Type B pancreatic cell (in vitro differentiated cells): ENCODE measurements around the gene MAFB. TPM values are rescaled to one million over a fixed set of nuclear protein-coding genes. Genes with fewer than 3 reads are reported as not detected.

ENCODE experiments used
- DNase-seq: peaks from one replicate; pipeline ENCODE4 v3.0.0; 2021; ENCODE audit warnings: mixed read lengths; ENCODE audit not compliant: unreplicated experiment; ENCODE audit errors: extremely low spot score
- H3K27ac Mint-ChIP-seq: 2 replicates; pipeline ENCODE4 v1.8.0; 2021; ENCODE audit warnings: mild to moderate bottlenecking, mixed read lengths
- H3K27me3 Mint-ChIP-seq: 2 replicates; pipeline ENCODE4 v1.8.0; 2021; ENCODE audit warnings: mixed read lengths
- H3K36me3 Mint-ChIP-seq: 2 replicates; pipeline ENCODE4 v1.8.0; 2021; ENCODE audit warnings: mixed read lengths
- H3K4me1 Mint-ChIP-seq: one replicate; pipeline ENCODE4 v1.8.0; 2021; ENCODE audit warnings: mixed read lengths; ENCODE audit not compliant: unreplicated experiment
- H3K4me3 Mint-ChIP-seq: 2 replicates; pipeline ENCODE4 v1.8.0; 2021; ENCODE audit warnings: mild to moderate bottlenecking, mixed read lengths
- H3K9me3 Mint-ChIP-seq: 2 replicates; pipeline ENCODE4 v1.8.0; 2021; ENCODE audit warnings: mixed read lengths
- total RNA-seq: library from RNA; stranded (reverse); gene quantifications from 2 replicates; pipeline ENCODE4 v1.2.1, GENCODE V29; 2021; ENCODE audit warnings: low replicate concordance
- TF ChIP-seq, protein P1 (sequence below): fragments of 200-600 bp; sonication (generic); conservative IDR thresholded peaks from 2 replicates; pipeline ENCODE4 v1.5.0; 2021; ENCODE audit warnings: antibody characterized with exemption, mild to moderate bottlenecking

The MAFB gene
- total RNA-seq, 1 donor from 2014 or later = 114 TPM

DNA sequence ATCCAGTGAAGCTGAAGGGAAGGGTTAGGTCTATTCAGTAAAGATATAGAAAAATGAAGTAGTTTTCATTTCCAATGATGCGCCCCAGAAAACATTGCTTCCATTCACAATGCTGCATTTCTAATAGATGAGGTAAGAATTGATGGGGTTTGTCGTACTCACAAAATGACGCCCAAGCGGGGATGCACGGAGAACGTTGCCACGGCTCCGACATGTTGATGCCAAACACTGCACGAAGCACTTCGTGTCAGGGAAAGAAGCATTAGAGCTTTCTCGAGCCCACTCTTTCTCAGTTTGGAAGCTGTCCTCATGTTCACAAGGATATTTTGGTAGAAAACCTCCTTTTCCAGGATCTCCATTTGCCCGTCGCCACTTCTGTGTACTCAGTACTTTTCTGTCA lies 21.6 kb upstream of the MAFB start:
- DNase-seq = no peak
- peaks cover 12% of the 10 kb centered on the region for H3K4me1 Mint-ChIP-seq
- H3K27me3 Mint-ChIP-seq = peaks cover 55% of the 10 kb centered on the region
- no peak overlapping the region for H3K27ac Mint-ChIP-seq
- TF ChIP-seq, protein P1, sequence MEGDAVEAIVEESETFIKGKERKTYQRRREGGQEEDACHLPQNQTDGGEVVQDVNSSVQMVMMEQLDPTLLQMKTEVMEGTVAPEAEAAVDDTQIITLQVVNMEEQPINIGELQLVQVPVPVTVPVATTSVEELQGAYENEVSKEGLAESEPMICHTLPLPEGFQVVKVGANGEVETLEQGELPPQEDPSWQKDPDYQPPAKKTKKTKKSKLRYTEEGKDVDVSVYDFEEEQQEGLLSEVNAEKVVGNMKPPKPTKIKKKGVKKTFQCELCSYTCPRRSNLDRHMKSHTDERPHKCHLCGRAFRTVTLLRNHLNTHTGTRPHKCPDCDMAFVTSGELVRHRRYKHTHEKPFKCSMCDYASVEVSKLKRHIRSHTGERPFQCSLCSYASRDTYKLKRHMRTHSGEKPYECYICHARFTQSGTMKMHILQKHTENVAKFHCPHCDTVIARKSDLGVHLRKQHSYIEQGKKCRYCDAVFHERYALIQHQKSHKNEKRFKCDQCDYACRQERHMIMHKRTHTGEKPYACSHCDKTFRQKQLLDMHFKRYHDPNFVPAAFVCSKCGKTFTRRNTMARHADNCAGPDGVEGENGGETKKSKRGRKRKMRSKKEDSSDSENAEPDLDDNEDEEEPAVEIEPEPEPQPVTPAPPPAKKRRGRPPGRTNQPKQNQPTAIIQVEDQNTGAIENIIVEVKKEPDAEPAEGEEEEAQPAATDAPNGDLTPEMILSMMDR = no peak
- no peaks in the 10 kb centered on the region for H3K36me3 Mint-ChIP-seq
- H3K9me3 Mint-ChIP-seq = no peaks in the 10 kb centered on the region
- no peak overlapping the region for H3K4me3 Mint-ChIP-seq

DNA sequence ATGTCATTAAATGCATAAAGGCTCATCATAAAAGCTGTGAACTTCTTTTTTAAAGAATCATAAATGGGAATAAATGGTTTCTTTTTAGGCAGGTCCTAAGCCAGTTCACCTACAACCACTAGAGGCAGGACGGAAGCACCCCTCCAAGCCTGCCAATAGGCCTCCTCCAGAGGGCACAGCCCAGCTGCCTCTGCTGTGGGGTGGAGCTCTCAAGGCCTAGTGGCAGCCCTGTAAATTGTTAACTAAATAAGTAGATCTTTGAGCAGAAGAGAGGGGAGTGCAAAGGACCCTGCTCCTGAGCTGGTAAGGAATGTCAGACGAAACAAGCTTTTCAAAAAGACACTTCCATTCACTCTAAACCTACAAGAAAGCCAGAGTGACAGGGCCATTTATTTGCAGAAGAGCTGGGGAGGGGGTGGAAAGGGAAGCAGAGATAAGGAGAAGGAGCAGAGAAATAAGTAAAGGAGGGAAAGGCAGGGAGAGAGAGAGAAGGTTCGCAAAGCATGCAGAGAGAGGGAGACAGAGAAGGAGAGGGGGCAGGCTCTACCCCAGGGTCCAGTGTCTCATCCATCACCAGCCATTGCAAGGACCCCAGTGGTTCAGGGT lies 18.0 kb upstream of the MAFB start:
- peaks cover 48% of the 10 kb centered on the region for H3K27me3 Mint-ChIP-seq
- no peak for DNase-seq
- peaks cover 17% of the 10 kb centered on the region for H3K4me1 Mint-ChIP-seq
- TF ChIP-seq, protein P1 = peak; percentile 66
- H3K4me3 Mint-ChIP-seq = peak overlapping the region; percentile 67
- H3K36me3 Mint-ChIP-seq = no peaks in the 10 kb centered on the region
- no peaks in the 10 kb centered on the region for H3K9me3 Mint-ChIP-seq
- H3K27ac Mint-ChIP-seq = peak overlapping the region; percentile 53

DNA sequence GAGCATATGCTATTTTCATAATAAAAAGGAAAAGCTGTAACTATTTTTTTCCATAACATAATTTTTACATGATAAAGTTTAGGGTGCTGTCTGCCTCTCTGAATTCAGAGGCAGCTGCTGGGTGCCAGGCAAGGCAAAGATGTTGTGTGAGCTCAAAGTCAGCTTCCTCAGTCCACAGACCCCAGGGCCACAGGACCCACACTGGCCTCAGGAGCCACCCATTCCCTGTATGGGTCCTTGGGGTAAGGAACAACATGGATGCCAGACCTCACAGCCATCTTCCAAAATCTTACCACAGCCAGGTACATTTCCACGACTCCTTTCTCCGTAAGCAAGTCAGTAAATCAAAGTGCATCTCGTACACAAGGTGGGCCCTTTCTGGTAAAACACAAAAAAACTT lies 16.4 kb upstream of the MAFB start:
- H3K4me3 Mint-ChIP-seq = no peak overlapping the region
- no peaks in the 10 kb centered on the region for H3K9me3 Mint-ChIP-seq
- no peak overlapping the region for H3K27ac Mint-ChIP-seq
- no peaks in the 10 kb centered on the region for H3K36me3 Mint-ChIP-seq
- TF ChIP-seq, protein P1 = no peak
- H3K27me3 Mint-ChIP-seq = peaks cover 43% of the 10 kb centered on the region
- H3K4me1 Mint-ChIP-seq = peaks cover 17% of the 10 kb centered on the region
- DNase-seq = no peak

DNA sequence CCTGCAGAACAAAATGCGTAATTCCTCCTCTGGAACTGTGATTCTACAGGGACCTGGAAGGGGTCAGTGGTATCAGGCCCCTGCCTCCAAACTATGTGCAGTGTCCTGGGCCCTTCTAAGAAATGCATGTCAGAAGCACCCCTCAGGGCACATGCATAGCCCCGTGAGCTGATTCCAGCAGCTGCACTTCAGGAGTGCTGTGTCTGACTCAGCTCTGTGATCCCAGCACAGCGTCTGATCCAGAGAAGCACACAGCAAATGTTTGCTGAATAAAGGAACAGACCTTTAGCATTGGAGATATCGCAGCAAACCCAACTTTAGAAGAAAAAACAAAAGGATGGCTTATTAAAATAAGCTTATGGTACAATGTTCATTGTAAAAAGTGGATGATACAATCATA lies 15.8 kb upstream of the MAFB start:
- TF ChIP-seq, protein P1 = no peak

DNA sequence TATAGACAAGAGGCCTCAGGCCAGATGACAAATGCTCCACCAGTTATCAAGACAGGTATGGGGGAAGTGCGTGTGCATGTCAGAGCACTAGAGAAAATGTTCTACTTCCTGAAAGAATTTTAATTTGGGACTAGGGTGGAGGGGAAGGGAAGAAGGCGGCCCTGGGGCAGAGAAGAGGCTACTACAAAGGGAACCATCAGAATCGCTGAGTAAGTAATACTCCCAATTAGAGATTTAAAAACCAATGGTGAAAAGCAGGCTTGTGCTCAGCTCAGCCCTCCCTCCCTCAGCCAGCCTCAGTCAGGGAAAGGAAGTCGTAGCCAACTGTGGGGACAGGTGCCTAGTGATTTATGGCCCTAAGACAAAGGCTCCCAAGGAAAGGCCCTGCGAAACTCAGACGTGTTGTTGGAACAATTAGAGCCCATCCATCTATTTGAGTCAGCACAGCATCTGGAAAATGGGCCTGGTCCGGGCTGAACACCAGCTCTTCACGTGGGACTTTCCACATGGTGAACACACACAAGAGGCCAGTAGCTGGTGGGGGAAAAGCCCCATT lies 15.0 kb upstream of the MAFB start:
- Mint-ChIP-seq H3K27me3 (peaks cover 51% of the 10 kb centered on the region), H3K4me1 (peaks cover 17% of the 10 kb centered on the region), H3K36me3 (no peaks in the 10 kb centered on the region), H3K4me3 (no peak overlapping the region), H3K27ac (peak overlapping the region; percentile 16), H3K9me3 (no peaks in the 10 kb centered on the region)
- TF ChIP-seq, protein P1 = no peak
- DNase-seq = no peak

More for the DNA sequence above, 15.8 kb upstream of the MAFB start:
- DNase-seq = no peak
- Mint-ChIP-seq H3K27ac (no peak overlapping the region), H3K4me1 (peaks cover 17% of the 10 kb centered on the region), H3K36me3 (no peaks in the 10 kb centered on the region), H3K27me3 (peaks cover 45% of the 10 kb centered on the region), H3K4me3 (no peak overlapping the region), H3K9me3 (no peaks in the 10 kb centered on the region)
